Neural cell (in vitro differentiated cells): ENCODE measurements around the gene FBXL22.

Source experiments
- EP300 ChIP-seq: fragments of 450-650 bp; conservative IDR thresholded peaks from 2 replicates; pipeline ENCODE4 v1.6.1; 2014; ENCODE audit warnings: antibody characterized with exemption, mild to moderate bottlenecking, moderate library complexity; ENCODE audit not compliant: poor library complexity, severe bottlenecking
- MXI1 ChIP-seq: fragments of 450-650 bp; conservative IDR thresholded peaks from 2 replicates; pipeline ENCODE4 v1.6.1; 2014; ENCODE audit warnings: antibody characterized with exemption, mild to moderate bottlenecking; ENCODE audit not compliant: poor library complexity, severe bottlenecking
- RAD21 ChIP-seq: fragments of 450-650 bp; conservative IDR thresholded peaks from 2 replicates; pipeline ENCODE4 v1.6.1; 2014; ENCODE audit warnings: antibody characterized with exemption, mild to moderate bottlenecking, moderate library complexity
- SMC3 ChIP-seq: fragments of 450-650 bp; conservative IDR thresholded peaks from 2 replicates; pipeline ENCODE4 v1.6.1; 2014; ENCODE audit warnings: antibody characterized with exemption, mild to moderate bottlenecking, moderate library complexity; ENCODE audit not compliant: poor library complexity
- TAF1 ChIP-seq: IDR thresholded peaks from 2 replicates; pipeline ENCODE4 v1.6.1; 2012; ENCODE audit warnings: low read depth
- TF ChIP-seq, protein P1 (sequence below): fragments of 450-650 bp; IDR thresholded peaks from 2 replicates; pipeline ENCODE4 v1.5.1; 2014; ENCODE audit warnings: antibody characterized with exemption, mild to moderate bottlenecking, moderate library complexity; ENCODE audit not compliant: poor library complexity, severe bottlenecking

- no peak for TF ChIP-seq TAF1
- TF ChIP-seq, protein P1, sequence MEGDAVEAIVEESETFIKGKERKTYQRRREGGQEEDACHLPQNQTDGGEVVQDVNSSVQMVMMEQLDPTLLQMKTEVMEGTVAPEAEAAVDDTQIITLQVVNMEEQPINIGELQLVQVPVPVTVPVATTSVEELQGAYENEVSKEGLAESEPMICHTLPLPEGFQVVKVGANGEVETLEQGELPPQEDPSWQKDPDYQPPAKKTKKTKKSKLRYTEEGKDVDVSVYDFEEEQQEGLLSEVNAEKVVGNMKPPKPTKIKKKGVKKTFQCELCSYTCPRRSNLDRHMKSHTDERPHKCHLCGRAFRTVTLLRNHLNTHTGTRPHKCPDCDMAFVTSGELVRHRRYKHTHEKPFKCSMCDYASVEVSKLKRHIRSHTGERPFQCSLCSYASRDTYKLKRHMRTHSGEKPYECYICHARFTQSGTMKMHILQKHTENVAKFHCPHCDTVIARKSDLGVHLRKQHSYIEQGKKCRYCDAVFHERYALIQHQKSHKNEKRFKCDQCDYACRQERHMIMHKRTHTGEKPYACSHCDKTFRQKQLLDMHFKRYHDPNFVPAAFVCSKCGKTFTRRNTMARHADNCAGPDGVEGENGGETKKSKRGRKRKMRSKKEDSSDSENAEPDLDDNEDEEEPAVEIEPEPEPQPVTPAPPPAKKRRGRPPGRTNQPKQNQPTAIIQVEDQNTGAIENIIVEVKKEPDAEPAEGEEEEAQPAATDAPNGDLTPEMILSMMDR, result no peak
- no peak for TF ChIP-seq RAD21
- TF ChIP-seq MXI1, result no peak
- TF ChIP-seq EP300, result no peak
- TF ChIP-seq SMC3, result no peak
These were observed 8.6 kb downstream of the FBXL22 start for GRCh38 chr15:63605816-63606215.
